ENCODE results near the gene ARSG. TPM values are rescaled to one million over a fixed set of nuclear protein-coding genes. Genes with fewer than 3 reads are reported as not detected.

Gene ARSG
- total RNA-seq, 3 donors from 2014 or later = 9.3 to 14.8 (median 9.5) TPM

- Histone ChIP-seq H3K27me3 (no peaks in the 10 kb centered on the region), H3K9me3 (no peaks in the 10 kb centered on the region), H3K27ac (no peak overlapping the region), H3K4me1 (no peaks in the 10 kb centered on the region), H3K36me3 (no peaks in the 10 kb centered on the region), H3K4me3 (no peak overlapping the region)
- DNase-seq (ENCODE audit: low spot score in 2 of 2) = no peak
- TF ChIP-seq POLR2A (IDR thresholded peaks at IDR 0.05) = no peak
- no peak for TF ChIP-seq CTCF (IDR thresholded peaks at IDR 0.05)
- no peak for TF ChIP-seq POLR2AphosphoS5 (IDR thresholded peaks at IDR 0.05)
- intact Hi-C loops (cut with DNase I; ENCODE audit: low total_unique reads) = no loop called here
Observed at GRCh38 chr17:68422821-68423220, 131.5 kb downstream of the ARSG start.

- H3K27ac ChIP-seq = no peak overlapping the region
- no peaks in the 10 kb centered on the region for H3K9me3 ChIP-seq
- TF ChIP-seq POLR2AphosphoS5 (IDR thresholded peaks at IDR 0.05) = no peak
- TF ChIP-seq CTCF (IDR thresholded peaks at IDR 0.05) = no peak
- TF ChIP-seq POLR2A (IDR thresholded peaks at IDR 0.05) = no peak
- no peaks in the 10 kb centered on the region for H3K4me1 ChIP-seq
- DNase-seq (ENCODE audit: low spot score in 2 of 2) = no peak
- H3K27me3 ChIP-seq = no peaks in the 10 kb centered on the region
- H3K4me3 ChIP-seq = no peak overlapping the region
- H3K36me3 ChIP-seq = no peaks in the 10 kb centered on the region
- intact Hi-C loops (cut with DNase I; ENCODE audit: low total_unique reads) = no loop called here
Observed at GRCh38 chr17:68423251-68423650, 132.0 kb downstream of the ARSG start.

- H3K4me1 ChIP-seq = no peaks in the 10 kb centered on the region
- H3K9me3 ChIP-seq = no peaks in the 10 kb centered on the region
- DNase-seq (ENCODE audit: low spot score in 2 of 2) = no peak
- no peak overlapping the region for H3K27ac ChIP-seq
- intact Hi-C loops (cut with DNase I; ENCODE audit: low total_unique reads) = no loop called here
- H3K4me3 ChIP-seq = no peak overlapping the region
- H3K27me3 ChIP-seq = no peaks in the 10 kb centered on the region
- no peaks in the 10 kb centered on the region for H3K36me3 ChIP-seq
- TF ChIP-seq POLR2AphosphoS5 (IDR thresholded peaks at IDR 0.05) (no peak), POLR2A (IDR thresholded peaks at IDR 0.05) (no peak), CTCF (IDR thresholded peaks at IDR 0.05) (no peak)
Observed at GRCh38 chr17:68424203-68424602, 132.9 kb downstream of the ARSG start.

DNA sequence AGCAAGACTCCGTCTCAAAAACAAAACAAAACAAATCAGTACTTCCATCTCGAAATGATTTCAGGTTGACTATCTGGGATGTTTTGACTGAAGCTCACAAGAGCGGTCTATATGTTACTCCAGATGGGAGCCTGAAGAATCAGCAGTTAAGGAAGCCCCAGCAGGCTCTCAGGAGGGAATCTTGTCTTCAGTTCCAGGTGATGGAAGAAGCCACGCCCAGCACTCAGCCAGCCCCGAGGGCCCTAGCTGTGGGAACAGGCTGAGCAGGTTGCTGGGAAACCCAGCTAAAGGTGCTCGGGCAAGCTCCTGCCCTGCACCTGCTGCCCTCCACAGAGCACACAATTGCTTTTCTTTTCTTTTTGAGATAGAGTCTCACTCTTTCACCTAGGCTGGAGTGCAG is 133.6 kb downstream of the ARSG start:
- H3K4me3 ChIP-seq = no peak overlapping the region
- TF ChIP-seq CTCF (IDR thresholded peaks at IDR 0.05) (no peak), POLR2A (IDR thresholded peaks at IDR 0.05) (no peak), POLR2AphosphoS5 (IDR thresholded peaks at IDR 0.05) (no peak)
- no peaks in the 10 kb centered on the region for H3K27me3 ChIP-seq
- H3K9me3 ChIP-seq = no peaks in the 10 kb centered on the region
- intact Hi-C loops (cut with DNase I; ENCODE audit: low total_unique reads) = no loop called here
- no peak overlapping the region for H3K27ac ChIP-seq
- H3K4me1 ChIP-seq = no peaks in the 10 kb centered on the region
- peak in 1 of 2 donors; percentile 84 for DNase-seq (ENCODE audit: low spot score in 2 of 2)
- no peaks in the 10 kb centered on the region for H3K36me3 ChIP-seq

GRCh38 chr17:68425979-68426378 is 134.7 kb downstream of the ARSG start:
- no peak overlapping the region for H3K4me3 ChIP-seq
- DNase-seq (ENCODE audit: low spot score in 2 of 2) = no peak
- no peaks in the 10 kb centered on the region for H3K4me1 ChIP-seq
- H3K36me3 ChIP-seq = no peaks in the 10 kb centered on the region
- TF ChIP-seq POLR2A (IDR thresholded peaks at IDR 0.05) (no peak), CTCF (IDR thresholded peaks at IDR 0.05) (no peak), POLR2AphosphoS5 (IDR thresholded peaks at IDR 0.05) (no peak)
- intact Hi-C loops (cut with DNase I; ENCODE audit: low total_unique reads) = no loop called here
- no peaks in the 10 kb centered on the region for H3K27me3 ChIP-seq
- H3K27ac ChIP-seq = no peak overlapping the region
- H3K9me3 ChIP-seq = no peaks in the 10 kb centered on the region
